PC-3 (cell line): ENCODE data around the gene C9orf50. TPM values are rescaled to one million over a fixed set of nuclear protein-coding genes. Genes with fewer than 3 reads are reported as not detected.

Experiments
- ATAC-seq: fragments of 200-7000 bp; cut with Tn5 transposase; 2 replicates; pipeline ENCODE4 v1.9.1; 2020; ENCODE audit warnings: mild to moderate bottlenecking, moderate library complexity
- BruUV-seq: library from RNA; stranded (reverse); fragments of 400-500 nt; replicated peaks from 2 replicates; lab custom pipeline; 2021; lab: Mats Ljungman, UMichigan
- CTCF ChIA-PET: fragments of 300-600 bp; sonication (Branson Sonifier 250); formaldehyde crosslinking; loops from one replicate; lab custom pipeline; 2022; ENCODE audit warnings: antibody characterized with exemption; lab: Charles Lee
- POLR2A ChIA-PET: fragments of 300-600 bp; sonication (Branson Sonifier 250); formaldehyde crosslinking; loops from one replicate; lab custom pipeline; 2022; ENCODE audit warnings: antibody characterized with exemption; ENCODE audit not compliant: unreplicated experiment; lab: Charles Lee
- DNase-seq: peaks from one replicate; pipeline ENCODE4 v3.0.0-alpha.2; 2015
- H2AFZ ChIP-seq: fragments of 300-600 bp; sonication (generic); 2 replicates; pipeline ENCODE4 v1.6.0; 2016; ENCODE audit warnings: antibody characterized with exemption, low read length
- H3F3A ChIP-seq: fragments of 300-600 bp; sonication (generic); one replicate; pipeline ENCODE4 v1.6.0; 2017; ENCODE audit warnings: antibody characterized with exemption, low read length, control low read depth, mild to moderate bottlenecking; ENCODE audit not compliant: unreplicated experiment
- H3K27ac ChIP-seq: fragments of 300-600 bp; sonication (generic); 2 replicates; pipeline ENCODE4 v1.5.1; 2016; ENCODE audit warnings: mild to moderate bottlenecking, low read length
- H3K27me3 ChIP-seq: fragments of 300-600 bp; sonication (generic); 2 replicates; pipeline ENCODE4 v1.6.1; 2016; ENCODE audit warnings: low read length, mixed read lengths
- H3K36me3 ChIP-seq: fragments of 300-600 bp; sonication (generic); 2 replicates; pipeline ENCODE4 v1.6.1; 2016; ENCODE audit warnings: low read depth, mixed run types, low read length, mixed read lengths
- H3K4me1 ChIP-seq: fragments of 300-600 bp; sonication (generic); 2 replicates; pipeline ENCODE4 v1.5.1; 2016; ENCODE audit warnings: low read length; ENCODE audit not compliant: insufficient read depth
- H3K4me2 ChIP-seq: fragments of 300-600 bp; sonication (generic); 2 replicates; pipeline ENCODE4 v1.6.0; 2016; ENCODE audit warnings: low read length
- H3K4me3 ChIP-seq: fragments of 300-600 bp; sonication (generic); 2 replicates; pipeline ENCODE4 v1.5.1; 2016; ENCODE audit warnings: mild to moderate bottlenecking, low read length, mixed read lengths
- H3K79me2 ChIP-seq: fragments of 300-600 bp; sonication (generic); 2 replicates; pipeline ENCODE4 v1.6.1; 2017; ENCODE audit warnings: low read length, mixed read lengths
- H3K9ac ChIP-seq: fragments of 300-600 bp; sonication (generic); 2 replicates; pipeline ENCODE4 v1.6.0; 2016; ENCODE audit warnings: mild to moderate bottlenecking, low read length
- H3K9me2 ChIP-seq: fragments of 300-600 bp; sonication (generic); replicated peaks from 2 replicates; pipeline ENCODE4 v1.6.1; 2016; ENCODE audit warnings: mixed run types, low read length, mixed read lengths
- H3K9me3 ChIP-seq: fragments of 300-600 bp; sonication (generic); 2 replicates; pipeline ENCODE4 v1.6.1; 2016; ENCODE audit warnings: low read length, mixed read lengths
- H4K20me1 ChIP-seq: fragments of 300-600 bp; sonication (generic); 2 replicates; pipeline ENCODE4 v1.6.1; 2016; ENCODE audit warnings: low read length, mixed read lengths
- EZH2 ChIP-seq: fragments of 300-600 bp; sonication (generic); IDR thresholded peaks from one replicate; pipeline ENCODE4 v1.6.1; 2017; ENCODE audit warnings: antibody characterized with exemption, mild to moderate bottlenecking, low read length; ENCODE audit not compliant: unreplicated experiment
- EZH2phosphoT487 ChIP-seq: fragments of 300-600 bp; sonication (generic); IDR thresholded peaks from 2 replicates; pipeline ENCODE4 v1.6.1; 2018; ENCODE audit warnings: mild to moderate bottlenecking, antibody characterized with exemption, low read length, borderline replicate concordance
- intact Hi-C: fragments of 100-400 bp; cut with micrococcal nuclease; formaldehyde crosslinking; loops from 2 replicates; pipeline ENCODE4 v1.9.0; 2023
- total RNA-seq: library from RNA; depleted of rRNA; stranded (reverse); fragments of >200 nt; gene quantifications from 2 replicates; pipeline ENCODE4 v1.2.3, GENCODE V29; 2014
- TF ChIP-seq, protein P1 (sequence below): fragments of 300-600 bp; sonication (generic); conservative IDR thresholded peaks from 2 replicates; pipeline ENCODE4 v1.5.1; 2017; ENCODE audit warnings: antibody characterized with exemption, low read depth, mild to moderate bottlenecking, low read length

Gene C9orf50
- total RNA-seq, 1 experiment from 2014 or later, result not detected

DNA sequence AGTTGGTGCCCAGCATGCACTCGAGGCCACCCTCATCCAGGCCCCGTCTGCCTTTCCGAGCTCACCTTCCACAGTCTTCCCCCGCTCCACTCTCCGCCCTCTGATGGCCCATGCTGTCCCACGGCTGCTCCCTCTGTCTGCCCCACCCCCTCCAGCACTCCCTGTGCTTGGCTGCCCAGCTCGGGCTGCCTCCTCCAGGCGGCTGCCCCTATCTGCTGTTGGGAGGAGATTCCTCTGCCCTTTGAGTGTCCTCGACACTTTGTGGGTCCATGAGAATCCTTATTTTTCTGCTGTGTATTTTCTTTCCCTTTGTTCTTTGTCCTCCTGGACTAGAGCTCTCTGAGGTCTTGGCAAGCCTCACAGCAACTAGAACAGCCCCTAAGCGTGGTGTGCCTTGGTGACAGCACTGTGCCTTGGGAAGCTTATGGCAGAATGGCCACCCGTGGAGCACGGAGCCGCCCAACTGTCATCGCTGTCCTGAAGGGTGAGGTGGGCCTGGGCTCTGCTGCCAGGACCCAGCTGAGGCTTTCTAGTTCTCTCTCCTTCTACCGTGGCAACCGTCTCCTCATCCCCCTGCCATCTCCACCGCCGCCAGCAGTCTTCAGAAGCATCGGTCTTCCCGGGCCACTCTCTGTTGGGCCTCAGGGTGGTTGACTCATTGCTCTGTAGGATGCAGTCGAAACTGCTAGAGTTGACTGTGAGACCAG, 10.2 kb upstream of the C9orf50 start:
- ChIA-PET POLR2A (no interaction called here), CTCF (no interaction called here)
- Histone ChIP-seq H3F3A (no peaks in the 10 kb centered on the region), H3K4me2 (no peak overlapping the region), H3K4me3 (no peak overlapping the region), H3K9ac (no peak overlapping the region), H3K79me2 (peaks cover 77% of the 10 kb centered on the region), H3K9me3 (no peaks in the 10 kb centered on the region), H3K36me3 (no peaks in the 10 kb centered on the region; the same call in none of the 2 replicates), H3K27me3 (no peaks in the 10 kb centered on the region), H3K4me1 (peaks cover 19% of the 10 kb centered on the region), H2AFZ (no peak overlapping the region), H3K27ac (no peak overlapping the region), H3K9me2 (no peaks in the 10 kb centered on the region), H4K20me1 (peaks cover 26% of the 10 kb centered on the region; the same call in 1 of the 2 replicates)
- BruUV-seq, result no TSS peak
- DNase-seq (no peak), ATAC-seq (no peak)
- intact Hi-C loops, result no loop called here
- TF ChIP-seq EZH2phosphoT487 (no peak), EZH2 (no peak)
- TF ChIP-seq, protein P1, sequence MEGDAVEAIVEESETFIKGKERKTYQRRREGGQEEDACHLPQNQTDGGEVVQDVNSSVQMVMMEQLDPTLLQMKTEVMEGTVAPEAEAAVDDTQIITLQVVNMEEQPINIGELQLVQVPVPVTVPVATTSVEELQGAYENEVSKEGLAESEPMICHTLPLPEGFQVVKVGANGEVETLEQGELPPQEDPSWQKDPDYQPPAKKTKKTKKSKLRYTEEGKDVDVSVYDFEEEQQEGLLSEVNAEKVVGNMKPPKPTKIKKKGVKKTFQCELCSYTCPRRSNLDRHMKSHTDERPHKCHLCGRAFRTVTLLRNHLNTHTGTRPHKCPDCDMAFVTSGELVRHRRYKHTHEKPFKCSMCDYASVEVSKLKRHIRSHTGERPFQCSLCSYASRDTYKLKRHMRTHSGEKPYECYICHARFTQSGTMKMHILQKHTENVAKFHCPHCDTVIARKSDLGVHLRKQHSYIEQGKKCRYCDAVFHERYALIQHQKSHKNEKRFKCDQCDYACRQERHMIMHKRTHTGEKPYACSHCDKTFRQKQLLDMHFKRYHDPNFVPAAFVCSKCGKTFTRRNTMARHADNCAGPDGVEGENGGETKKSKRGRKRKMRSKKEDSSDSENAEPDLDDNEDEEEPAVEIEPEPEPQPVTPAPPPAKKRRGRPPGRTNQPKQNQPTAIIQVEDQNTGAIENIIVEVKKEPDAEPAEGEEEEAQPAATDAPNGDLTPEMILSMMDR, result no peak

DNA sequence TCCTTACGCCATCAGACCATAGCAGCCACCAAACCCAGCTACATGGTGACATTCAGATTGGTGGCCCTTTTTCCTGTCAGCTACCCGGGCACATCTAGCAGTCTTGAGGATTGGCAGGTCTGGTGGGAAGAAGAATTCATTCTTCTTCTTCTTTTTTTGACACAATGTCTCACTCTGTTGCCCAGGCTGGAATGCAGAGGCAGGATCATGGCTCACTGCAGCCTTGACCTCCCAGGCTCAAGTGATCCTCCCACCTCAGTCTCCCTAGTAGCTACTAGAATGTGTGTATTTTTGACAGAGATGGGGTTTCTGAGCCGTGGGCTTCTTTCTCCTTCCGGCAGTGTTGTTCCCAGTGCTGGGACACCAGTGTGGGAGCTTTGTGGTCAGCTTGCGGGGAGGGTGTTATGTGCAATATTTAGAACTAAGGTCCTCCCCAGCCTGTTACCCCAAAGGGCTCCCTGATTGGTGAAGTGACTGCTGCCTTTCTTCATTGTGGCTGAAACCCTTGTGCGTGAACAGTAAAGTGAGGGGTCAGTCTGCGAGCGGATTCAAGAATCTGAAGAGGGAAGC, 8.4 kb upstream of the C9orf50 start:
- H2AFZ ChIP-seq, result no peak overlapping the region
- H3K4me2 ChIP-seq, result no peak overlapping the region
- ATAC-seq, result no peak
- H3K27me3 ChIP-seq, result no peaks in the 10 kb centered on the region
- H3K9me3 ChIP-seq, result no peaks in the 10 kb centered on the region
- intact Hi-C loops, result no loop called here
- POLR2A ChIA-PET, result no interaction called here
- no peak for DNase-seq
- peaks cover 26% of the 10 kb centered on the region; the same call in 1 of the 2 replicates for H4K20me1 ChIP-seq
- no peaks in the 10 kb centered on the region for H3F3A ChIP-seq
- BruUV-seq, result no TSS peak
- H3K4me3 ChIP-seq, result no peak overlapping the region
- no peaks in the 10 kb centered on the region for H3K9me2 ChIP-seq
- H3K27ac ChIP-seq, result no peak overlapping the region
- H3K9ac ChIP-seq, result no peak overlapping the region
- H3K79me2 ChIP-seq, result peaks cover 79% of the 10 kb centered on the region
- H3K36me3 ChIP-seq, result no peaks in the 10 kb centered on the region; the same call in none of the 2 replicates
- CTCF ChIA-PET, result no interaction called here
- TF ChIP-seq EZH2 (no peak), EZH2phosphoT487 (no peak)
- H3K4me1 ChIP-seq, result peaks cover 19% of the 10 kb centered on the region

- CTCF ChIA-PET, result no interaction called here
These were observed 7.8 kb upstream of the C9orf50 start for GRCh38 chr9:129628709-129629108.

More at GRCh38 chr9:129628709-129629108, 7.8 kb upstream of the C9orf50 start:
- ATAC-seq (no peak), DNase-seq (no peak)
- Histone ChIP-seq H3K9ac (no peak overlapping the region), H2AFZ (no peak overlapping the region), H3F3A (no peaks in the 10 kb centered on the region), H3K36me3 (no peaks in the 10 kb centered on the region; the same call in none of the 2 replicates), H3K27me3 (no peaks in the 10 kb centered on the region), H3K79me2 (peaks cover 76% of the 10 kb centered on the region), H3K4me3 (no peak overlapping the region), H4K20me1 (peaks cover 26% of the 10 kb centered on the region; the same call in 1 of the 2 replicates), H3K9me2 (no peaks in the 10 kb centered on the region), H3K9me3 (no peaks in the 10 kb centered on the region), H3K4me1 (peaks cover 19% of the 10 kb centered on the region), H3K27ac (no peak overlapping the region), H3K4me2 (peak overlapping the region; percentile 93; the same call in 1 of the 2 replicates)
- TF ChIP-seq EZH2 (no peak), EZH2phosphoT487 (no peak)
- TF ChIP-seq, protein P1, result no peak
- no TSS peak for BruUV-seq
- POLR2A ChIA-PET, result no interaction called here
- intact Hi-C loops, result no loop called here
